HG03095 (cell line): Measurements from ENCODE around the gene C1QTNF1.
"Not testable (repeated sequence)": the region's sequence is repeated elsewhere in the genome, so short reads cannot be mapped to it uniquely, and the experiment has no call there.

Source experiments
- ATAC-seq: cut with Tn5 transposase; IDR thresholded peaks from one replicate; pipeline ENCODE4 v1.9.1; 2021; ENCODE audit warnings: moderate library complexity; ENCODE audit not compliant: unreplicated experiment

Gene C1QTNF1

GRCh38 chr17:79050551-79050950, 26.6 kb downstream of the C1QTNF1 start:
- no peak for ATAC-seq

DNA sequence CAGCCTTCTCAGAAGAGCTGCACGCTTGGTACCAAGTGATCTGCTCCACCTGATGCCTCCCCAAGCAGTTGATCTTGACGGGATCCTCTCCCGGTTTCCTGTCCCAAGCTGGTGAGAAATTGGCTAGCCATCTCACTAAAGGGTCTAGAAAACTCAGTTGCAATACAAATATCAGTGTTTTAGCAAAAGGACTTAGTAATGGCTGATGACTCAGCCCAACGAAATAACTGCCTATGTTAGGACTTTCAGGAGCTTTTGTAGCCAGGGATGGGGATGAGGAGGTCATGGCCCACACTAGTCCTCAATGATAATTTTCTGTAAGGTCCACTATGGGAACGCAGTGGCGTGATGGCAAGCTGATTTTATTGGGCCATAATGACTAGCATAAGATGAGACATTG, 27.3 kb downstream of the C1QTNF1 start:
- ATAC-seq = no peak

GRCh38 chr17:79052131-79052530, 28.2 kb downstream of the C1QTNF1 start:
- no peak for ATAC-seq

DNA sequence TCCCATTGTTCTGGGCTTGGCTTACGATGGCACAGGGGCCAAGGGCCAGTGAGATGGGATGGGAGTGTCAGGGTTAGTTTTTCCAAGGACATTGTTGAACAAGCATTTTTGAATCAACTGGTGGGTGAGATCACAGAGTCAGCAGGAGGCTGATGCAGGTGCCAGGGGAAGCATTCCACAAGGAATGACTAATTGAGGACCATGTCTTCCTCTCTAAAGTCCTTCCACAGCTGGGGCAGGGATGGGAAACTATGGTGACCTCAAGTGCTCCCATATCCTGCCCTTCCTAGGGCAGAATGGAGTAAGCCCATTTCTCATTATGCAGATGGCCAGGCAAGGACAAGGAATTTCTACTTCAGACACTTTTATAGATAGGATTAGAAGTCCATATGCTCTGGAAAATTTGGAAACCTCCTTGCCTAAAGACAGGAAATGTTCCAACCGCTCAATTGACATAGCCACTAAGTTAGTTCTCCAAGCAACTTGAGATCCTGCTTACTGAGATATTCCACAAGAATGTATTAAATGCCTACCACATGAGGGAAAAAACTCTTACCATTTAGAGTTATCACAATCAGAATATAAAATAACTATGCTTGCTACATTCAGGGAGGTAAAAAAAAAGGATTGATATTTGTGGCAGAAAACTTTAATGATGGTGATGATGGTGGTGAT, 29.4 kb downstream of the C1QTNF1 start:
- ATAC-seq = no peak

DNA sequence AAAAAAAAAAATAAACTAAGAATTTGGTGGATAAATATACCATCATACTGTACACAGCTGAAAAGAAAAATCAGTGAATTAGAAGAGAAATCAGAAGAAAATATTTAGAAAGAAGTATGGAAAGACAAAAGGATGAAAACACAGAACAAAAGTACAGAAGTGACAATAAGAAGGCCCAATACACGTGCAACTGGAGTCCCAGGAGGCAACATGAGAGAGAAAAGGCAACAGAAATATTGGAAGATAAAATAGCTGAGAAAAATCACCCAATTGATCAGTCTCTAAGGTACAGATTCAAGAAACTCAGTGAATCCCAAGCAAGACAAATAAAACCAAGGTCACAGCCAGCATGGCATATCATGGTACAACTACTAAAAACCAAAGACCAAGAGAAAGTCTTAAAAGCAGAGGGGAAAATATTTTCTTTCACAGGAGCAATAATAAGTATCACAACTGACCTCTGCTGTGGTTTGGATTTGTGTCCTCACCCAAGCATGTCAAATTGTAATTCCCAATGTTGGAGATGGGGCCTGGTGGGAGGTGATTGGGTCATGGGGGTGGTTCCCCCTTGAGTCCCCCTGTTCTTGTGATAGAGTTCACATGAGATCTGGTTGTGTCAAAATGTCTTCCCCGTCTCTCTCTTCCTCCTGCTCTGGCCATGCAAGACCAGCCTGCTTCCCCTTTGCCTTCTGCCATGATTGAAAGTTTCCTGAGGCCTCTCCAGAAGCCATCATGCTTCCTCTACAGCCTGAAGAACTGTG, 30.4 kb downstream of the C1QTNF1 start:
- no peak for ATAC-seq

DNA sequence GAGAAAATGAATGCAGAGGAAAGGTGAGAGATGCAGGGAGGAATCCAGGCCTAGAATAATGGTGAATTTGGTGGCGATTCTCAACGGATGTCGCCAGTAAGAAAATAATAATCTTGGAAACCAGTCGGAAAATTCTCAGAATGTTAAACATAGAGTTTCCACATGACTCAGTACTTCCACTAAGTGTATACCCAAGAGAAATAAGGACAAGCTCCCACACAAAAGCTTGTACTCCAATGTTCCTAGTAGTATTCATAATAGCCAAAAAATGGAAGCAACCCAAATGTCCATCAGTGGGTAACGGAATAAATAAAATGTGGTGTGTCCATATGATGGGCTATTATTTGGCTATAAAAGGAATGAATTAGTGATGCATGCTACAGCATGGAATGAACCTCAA, 31.2 kb downstream of the C1QTNF1 start:
- no peak for ATAC-seq

DNA sequence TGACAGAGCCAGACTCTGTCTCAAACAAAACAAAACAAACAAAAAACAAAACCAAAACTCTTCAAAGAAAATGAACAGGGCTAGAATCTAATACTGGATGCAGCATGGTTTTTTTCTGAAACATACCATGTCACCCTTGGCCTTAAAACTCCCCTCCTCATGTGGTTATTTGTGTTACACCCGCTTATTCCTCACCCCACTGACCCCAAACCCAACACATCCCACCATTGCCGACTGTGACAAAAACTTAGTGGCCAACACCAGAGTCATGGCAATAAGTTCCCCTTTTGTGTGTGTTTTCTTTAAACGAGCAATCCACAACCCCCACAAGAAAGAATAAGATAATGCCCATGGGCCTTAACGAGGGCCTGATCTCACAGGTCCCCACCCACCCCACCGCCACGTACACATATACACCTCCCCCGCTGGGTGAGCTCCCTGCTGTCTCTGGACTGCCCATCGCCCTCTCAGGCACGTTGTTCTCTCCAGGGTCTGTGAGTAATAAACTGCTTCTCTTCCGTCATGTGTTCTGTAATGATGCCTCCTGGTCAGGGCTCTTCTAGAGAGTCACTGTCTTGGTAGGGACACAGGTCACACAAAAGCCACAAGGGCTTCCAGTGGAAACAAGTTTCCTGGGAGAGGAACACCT, 33.9 kb downstream of the C1QTNF1 start:
- no peak for ATAC-seq

DNA sequence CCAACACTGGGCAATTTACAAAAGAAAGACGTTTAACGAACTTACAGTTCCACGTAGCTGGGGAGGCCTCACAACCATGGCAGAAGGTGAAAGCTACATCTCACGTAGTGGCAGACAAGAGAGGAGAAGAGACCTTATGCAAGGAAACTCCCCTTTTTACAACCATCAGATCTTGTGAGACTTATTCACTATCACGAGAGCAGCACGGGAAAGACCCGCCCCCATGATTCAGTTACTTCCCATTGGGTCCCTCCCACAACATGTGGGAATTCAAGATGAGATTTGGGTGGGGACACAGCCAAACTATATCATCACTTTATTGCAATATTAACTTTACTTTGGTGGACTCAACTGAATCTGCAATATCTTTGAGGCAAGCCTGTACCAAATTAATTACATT, 38.7 kb downstream of the C1QTNF1 start:
- ATAC-seq = no peak

- ATAC-seq = no peak
These were observed 40.1 kb downstream of the C1QTNF1 start for GRCh38 chr17:79064026-79064425.

DNA sequence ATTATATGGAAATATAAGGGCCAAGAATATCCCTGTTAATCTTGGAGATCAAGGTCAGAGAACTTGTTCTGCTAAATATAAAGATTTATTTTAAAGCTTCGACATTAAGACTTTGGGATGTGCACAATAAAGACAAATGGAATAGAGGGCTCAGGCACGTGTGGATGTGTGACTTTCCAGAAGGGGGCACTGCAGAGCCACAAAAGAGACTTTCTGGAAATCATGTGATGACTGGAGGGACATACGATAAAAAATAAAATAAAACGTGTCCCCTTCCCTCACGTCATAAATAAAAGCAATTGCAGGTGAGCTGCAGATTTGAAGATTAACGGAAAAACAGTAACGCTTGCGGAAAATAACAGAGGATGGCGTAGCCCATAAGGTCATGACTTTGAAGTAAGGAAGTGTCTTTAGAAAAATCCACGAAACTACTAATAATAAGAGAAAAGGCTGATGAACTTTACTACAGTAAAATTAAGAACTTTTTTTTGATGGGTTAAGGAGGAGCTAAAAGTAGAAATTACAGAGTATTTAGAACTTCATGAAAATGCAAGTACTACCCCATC, 41.2 kb downstream of the C1QTNF1 start:
- ATAC-seq = no peak

- no peak for ATAC-seq
These were observed 43.0 kb downstream of the C1QTNF1 start for GRCh38 chr17:79066963-79067362.

DNA sequence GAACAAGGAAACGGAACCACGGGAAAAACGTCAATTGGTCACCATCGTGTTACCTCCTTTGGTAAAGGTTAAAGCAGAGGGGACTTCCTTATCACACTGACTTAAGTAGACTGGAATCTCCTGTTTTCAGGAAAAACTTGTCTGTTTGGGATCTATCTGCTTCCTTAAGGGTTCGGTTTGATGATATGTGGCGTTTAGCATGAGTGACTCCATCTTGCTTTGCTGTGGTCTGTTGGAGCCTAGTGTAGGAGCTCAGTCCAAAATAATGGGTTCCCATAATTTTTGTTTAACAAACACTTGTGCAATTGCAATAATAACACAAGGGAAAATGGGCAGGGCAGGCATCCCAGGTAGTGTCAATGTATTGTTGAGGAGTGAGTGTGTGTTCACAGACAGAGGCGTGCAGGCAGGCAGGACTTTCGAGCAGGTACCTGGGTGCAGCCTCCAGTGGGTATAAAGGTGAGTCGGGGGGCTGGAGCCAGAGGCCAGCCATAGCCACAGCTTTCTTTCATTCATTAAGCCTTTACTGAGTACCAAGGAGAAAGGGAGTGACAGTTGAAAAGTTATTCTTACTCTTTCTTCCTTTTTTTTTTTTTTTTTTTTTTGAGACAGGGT, 46.4 kb downstream of the C1QTNF1 start:
- ATAC-seq = no peak

DNA sequence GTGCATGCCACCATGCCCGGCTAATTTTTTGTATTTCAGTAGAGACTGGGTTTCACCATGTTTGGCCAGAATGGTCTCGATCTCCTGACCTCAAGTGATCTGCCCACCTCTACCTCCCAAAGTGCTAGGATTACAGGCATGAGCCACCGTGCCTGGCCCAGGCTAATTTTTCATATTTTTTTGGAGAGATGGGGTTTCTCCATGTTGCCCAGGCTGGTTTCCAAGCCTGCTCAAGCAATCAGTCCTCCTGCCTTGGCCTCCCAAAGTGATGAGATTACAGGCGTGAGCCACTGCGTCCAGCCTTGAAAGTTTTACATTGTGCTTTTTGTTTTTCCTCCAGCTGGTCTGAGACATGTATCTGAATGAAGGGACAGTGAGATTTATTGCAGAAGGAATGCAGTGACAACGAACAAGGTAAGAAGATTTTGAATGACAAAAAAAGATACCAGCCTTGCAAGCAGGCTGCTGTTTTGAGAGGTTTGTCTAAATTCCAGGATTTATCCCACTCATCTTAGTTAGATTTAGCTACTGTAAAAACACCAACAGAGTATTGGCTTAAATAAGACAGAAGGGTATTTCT, 47.3 kb downstream of the C1QTNF1 start:
- no peak for ATAC-seq

DNA sequence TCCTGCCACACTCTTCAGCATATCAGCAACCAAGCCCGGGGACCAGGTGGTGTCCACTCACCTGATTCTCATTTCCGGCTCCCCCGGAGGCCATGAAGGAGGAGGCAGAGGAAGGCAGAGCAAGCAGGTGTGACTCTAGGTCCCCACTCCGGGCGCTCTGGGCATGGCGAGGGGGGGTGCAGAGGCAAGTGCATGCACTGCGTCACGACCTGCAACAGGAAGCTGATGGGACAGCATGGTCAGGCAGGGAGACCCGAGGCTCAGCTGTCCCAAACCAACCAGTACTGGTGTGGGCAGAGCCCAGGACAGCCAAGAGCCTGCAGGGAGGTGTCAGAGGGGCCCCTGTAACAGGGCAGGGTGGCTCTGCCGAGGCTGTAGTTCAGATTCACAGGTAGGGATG, 48.6 kb downstream of the C1QTNF1 start:
- no peak for ATAC-seq

- ATAC-seq = no peak
These were observed 49.2 kb downstream of the C1QTNF1 start for GRCh38 chr17:79073016-79073705.

DNA sequence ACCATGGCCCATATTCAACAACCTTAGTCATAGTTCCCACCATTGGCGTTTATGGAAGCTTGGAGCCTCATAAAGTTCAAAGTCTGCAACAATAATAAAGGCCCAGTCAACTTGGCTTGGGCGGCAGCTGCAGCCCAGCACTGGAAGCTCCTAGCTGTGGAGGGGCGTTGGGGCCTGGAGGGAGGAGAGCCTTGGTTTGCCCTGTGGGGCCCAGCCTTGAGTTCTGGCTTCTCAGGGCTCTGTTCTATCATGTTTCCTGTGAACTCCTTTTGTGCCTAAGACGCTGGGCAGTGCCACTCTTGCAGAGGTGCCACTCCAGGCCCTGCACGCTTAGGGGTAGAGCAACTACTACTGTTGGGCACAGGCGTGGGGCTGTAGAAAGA, 49.7 kb downstream of the C1QTNF1 start:
- no peak for ATAC-seq

DNA sequence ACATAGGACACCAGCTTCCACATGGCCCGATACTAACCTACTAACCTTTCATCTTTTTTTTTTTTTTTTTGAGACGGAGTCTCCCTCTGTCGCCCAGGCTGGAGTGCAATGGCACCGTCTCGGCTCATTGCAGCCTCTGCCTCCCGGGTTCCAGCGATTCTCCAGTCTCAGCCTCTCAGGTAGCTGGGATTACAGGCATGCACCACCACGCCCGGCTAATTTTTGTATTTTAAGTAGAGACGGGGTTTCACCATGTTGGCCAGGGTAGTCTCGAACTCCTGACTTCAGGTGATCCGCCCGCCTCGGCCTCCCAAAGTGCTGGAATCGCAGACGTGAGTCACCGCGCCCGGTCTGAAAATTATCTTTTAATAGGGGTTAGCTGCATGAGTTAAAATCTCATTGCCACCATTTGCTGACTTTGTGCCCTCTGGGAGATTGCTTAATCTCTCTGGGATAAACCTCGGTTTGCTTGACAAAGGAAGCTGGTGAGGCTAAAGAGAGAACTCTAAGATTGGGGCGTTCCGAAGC, 50.2 kb downstream of the C1QTNF1 start:
- ATAC-seq = not testable (repeated sequence)

GRCh38 chr17:79074649-79075445, 50.9 kb downstream of the C1QTNF1 start, which contains the start of gene ENGASE:
Gene ENGASE (plus strand): TSS chr17:79074824. CDS start chr17:79074945, 121 bp downstream.
- ATAC-seq = peak; percentile 95

DNA sequence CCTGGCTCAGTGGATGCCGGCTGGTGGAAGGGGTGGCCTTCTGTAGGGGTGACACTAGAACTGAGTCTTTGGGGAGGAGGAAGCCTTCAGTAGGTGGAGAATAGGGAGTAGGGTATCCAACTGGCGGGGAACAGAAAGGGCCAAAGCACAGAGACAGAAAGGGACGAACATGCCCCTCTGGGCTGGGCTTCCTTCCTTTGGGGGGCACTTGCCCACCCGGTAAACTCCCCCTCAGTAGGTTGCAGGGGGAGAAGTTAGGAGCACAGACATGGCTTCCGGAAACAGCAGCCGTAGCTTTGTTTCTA, 51.4 kb downstream of the C1QTNF1 start:
- peak; percentile 12 for ATAC-seq
